GM12878 (cell line): ENCODE measurements around the gene GNAL. TPM values are rescaled to one million over a fixed set of nuclear protein-coding genes. Genes with fewer than 3 reads are reported as not detected.

Source experiments
- ATF7 ChIP-seq: fragments of 450-650 bp; IDR thresholded peaks from 2 replicates; pipeline ENCODE4 v1.6.1; 2016; ENCODE audit warnings: low read depth, mild to moderate bottlenecking
- BCL11A ChIP-seq: IDR thresholded peaks from 2 replicates; pipeline ENCODE4 v1.6.1; 2011; ENCODE audit warnings: low read depth, low read length
- NFYB ChIP-seq: IDR thresholded peaks from 2 replicates; pipeline ENCODE4 v1.6.1; 2011; ENCODE audit warnings: low read depth, mild to moderate bottlenecking, low read length, improper control_type of control experiment, moderate library complexity; ENCODE audit not compliant: insufficient read depth
- SPI1 ChIP-seq: IDR thresholded peaks from 2 replicates; pipeline ENCODE4 v1.6.1; 2011; ENCODE audit warnings: low read depth, mild to moderate bottlenecking, low read length, moderate library complexity, borderline replicate concordance; ENCODE audit not compliant: insufficient read depth
- STAT3 ChIP-seq: IDR thresholded peaks from 2 replicates; pipeline ENCODE4 v1.6.1; 2011; ENCODE audit warnings: low read depth, low read length, improper control_type of control experiment
- TCF3 ChIP-seq: IDR thresholded peaks from 2 replicates; pipeline ENCODE4 v1.6.1; 2012; ENCODE audit warnings: low read depth, mild to moderate bottlenecking, low read length, borderline replicate concordance; ENCODE audit not compliant: insufficient read depth
- polyA plus RNA-seq, 11 experiments: library from polyadenylated mRNA; depleted of rRNA in 4 of 11; unstranded in 6 of 11; stranded (reverse) in 5 of 11; fragments of >200 nt; fragmentation: Nextera tagmentation in 4 of 11; fragmentation: Illumina TruSeq in 1 of 11; extraction: Ambion mirVana in 4 of 11; extraction: Trizol in 1 of 11; gene quantifications; 1 replicate in 1 of 11; 2 replicates in 10 of 11; pipeline versions ENCODE4 v1.2.1 to v1.2.3, GENCODE V29; 2011 to 2016; ENCODE audit warnings: inconsistent platforms in 2 of 11, missing spikeins in 2 of 11, low read depth in 1 of 11
- total RNA-seq, 4 experiments: library from RNA; depleted of rRNA in 3 of 4; stranded (reverse); fragments of >200 nt in 3 of 4; fragmentation: Illumina TruSeq in 1 of 4; extraction: Trizol in 1 of 4; gene quantifications; 2 replicates each; pipeline versions ENCODE4 v1.2.1 to v1.2.3, GENCODE V29; 2013 to 2021
- TF ChIP-seq, protein P1 (sequence below): fragments of 450-650 bp; IDR thresholded peaks from 2 replicates; pipeline ENCODE4 v1.6.1; 2017; ENCODE audit warnings: antibody characterized with exemption, mild to moderate bottlenecking, moderate library complexity
- TF ChIP-seq, protein P2 (sequence below): fragments of 450-650 bp; IDR thresholded peaks from 2 replicates; pipeline ENCODE4 v1.6.1; 2017; ENCODE audit warnings: mild to moderate bottlenecking, moderate library complexity
- TF ChIP-seq, protein P3 (sequence below): IDR thresholded peaks from 2 replicates; pipeline ENCODE4 v1.6.1; 2012; ENCODE audit warnings: low read depth, low read length, improper control_type of control experiment

Gene GNAL
- total and polyA plus RNA-seq, 10 of the 15 experiments (the other 5 are each of a cell fraction or from before 2014, with no cell fraction given): 0.02 to 0.39 (median 0.05) TPM; not detected in 5

DNA sequence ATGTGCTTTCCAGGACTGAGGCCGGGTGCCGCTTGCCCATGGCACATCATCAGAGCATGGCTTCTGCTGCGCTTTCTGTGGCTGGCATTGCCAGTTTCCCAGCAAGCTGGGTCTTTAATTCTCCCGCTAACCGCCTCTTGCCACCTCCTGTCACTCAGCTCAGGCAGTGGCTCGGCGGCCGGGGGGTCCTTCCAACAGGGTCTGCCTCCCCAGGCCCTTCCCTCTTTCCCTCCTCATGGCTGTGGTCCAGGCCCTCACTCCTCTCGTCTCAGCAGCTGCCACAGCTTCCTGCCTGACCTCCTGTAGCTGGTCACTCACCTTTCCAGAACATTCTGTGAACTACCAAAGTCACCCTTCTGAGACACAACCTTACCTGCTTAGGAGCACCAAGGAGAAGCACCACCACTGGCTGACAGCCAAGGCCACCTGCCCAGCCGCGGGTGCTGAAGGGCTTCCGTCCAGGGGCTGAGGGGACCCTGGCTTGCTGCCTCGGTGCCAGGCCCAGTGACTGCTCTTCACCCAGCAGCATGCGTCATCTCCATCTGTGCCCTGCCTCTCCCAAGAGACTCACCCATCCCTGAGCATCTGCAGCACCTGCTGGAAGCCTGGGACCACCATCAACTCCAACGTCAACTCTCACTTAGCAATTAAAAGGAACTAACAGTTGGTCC is 184.7 kb downstream of the GNAL start (continued):
- TF ChIP-seq, protein P1, sequence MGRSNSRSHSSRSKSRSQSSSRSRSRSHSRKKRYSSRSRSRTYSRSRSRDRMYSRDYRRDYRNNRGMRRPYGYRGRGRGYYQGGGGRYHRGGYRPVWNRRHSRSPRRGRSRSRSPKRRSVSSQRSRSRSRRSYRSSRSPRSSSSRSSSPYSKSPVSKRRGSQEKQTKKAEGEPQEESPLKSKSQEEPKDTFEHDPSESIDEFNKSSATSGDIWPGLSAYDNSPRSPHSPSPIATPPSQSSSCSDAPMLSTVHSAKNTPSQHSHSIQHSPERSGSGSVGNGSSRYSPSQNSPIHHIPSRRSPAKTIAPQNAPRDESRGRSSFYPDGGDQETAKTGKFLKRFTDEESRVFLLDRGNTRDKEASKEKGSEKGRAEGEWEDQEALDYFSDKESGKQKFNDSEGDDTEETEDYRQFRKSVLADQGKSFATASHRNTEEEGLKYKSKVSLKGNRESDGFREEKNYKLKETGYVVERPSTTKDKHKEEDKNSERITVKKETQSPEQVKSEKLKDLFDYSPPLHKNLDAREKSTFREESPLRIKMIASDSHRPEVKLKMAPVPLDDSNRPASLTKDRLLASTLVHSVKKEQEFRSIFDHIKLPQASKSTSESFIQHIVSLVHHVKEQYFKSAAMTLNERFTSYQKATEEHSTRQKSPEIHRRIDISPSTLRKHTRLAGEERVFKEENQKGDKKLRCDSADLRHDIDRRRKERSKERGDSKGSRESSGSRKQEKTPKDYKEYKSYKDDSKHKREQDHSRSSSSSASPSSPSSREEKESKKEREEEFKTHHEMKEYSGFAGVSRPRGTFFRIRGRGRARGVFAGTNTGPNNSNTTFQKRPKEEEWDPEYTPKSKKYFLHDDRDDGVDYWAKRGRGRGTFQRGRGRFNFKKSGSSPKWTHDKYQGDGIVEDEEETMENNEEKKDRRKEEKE: no peak
- TF ChIP-seq ATF7: no peak
- TF ChIP-seq NFYB: no peak
- TF ChIP-seq, protein P2, sequence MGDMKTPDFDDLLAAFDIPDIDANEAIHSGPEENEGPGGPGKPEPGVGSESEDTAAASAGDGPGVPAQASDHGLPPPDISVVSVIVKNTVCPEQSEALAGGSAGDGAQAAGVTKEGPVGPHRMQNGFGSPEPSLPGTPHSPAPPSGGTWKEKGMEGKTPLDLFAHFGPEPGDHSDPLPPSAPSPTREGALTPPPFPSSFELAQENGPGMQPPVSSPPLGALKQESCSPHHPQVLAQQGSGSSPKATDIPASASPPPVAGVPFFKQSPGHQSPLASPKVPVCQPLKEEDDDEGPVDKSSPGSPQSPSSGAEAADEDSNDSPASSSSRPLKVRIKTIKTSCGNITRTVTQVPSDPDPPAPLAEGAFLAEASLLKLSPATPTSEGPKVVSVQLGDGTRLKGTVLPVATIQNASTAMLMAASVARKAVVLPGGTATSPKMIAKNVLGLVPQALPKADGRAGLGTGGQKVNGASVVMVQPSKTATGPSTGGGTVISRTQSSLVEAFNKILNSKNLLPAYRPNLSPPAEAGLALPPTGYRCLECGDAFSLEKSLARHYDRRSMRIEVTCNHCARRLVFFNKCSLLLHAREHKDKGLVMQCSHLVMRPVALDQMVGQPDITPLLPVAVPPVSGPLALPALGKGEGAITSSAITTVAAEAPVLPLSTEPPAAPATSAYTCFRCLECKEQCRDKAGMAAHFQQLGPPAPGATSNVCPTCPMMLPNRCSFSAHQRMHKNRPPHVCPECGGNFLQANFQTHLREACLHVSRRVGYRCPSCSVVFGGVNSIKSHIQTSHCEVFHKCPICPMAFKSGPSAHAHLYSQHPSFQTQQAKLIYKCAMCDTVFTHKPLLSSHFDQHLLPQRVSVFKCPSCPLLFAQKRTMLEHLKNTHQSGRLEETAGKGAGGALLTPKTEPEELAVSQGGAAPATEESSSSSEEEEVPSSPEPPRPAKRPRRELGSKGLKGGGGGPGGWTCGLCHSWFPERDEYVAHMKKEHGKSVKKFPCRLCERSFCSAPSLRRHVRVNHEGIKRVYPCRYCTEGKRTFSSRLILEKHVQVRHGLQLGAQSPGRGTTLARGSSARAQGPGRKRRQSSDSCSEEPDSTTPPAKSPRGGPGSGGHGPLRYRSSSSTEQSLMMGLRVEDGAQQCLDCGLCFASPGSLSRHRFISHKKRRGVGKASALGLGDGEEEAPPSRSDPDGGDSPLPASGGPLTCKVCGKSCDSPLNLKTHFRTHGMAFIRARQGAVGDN: no peak
- no peak for TF ChIP-seq BCL11A
- no peak for TF ChIP-seq TCF3
- TF ChIP-seq, protein P3, sequence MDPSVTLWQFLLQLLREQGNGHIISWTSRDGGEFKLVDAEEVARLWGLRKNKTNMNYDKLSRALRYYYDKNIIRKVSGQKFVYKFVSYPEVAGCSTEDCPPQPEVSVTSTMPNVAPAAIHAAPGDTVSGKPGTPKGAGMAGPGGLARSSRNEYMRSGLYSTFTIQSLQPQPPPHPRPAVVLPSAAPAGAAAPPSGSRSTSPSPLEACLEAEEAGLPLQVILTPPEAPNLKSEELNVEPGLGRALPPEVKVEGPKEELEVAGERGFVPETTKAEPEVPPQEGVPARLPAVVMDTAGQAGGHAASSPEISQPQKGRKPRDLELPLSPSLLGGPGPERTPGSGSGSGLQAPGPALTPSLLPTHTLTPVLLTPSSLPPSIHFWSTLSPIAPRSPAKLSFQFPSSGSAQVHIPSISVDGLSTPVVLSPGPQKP: no peak
- TF ChIP-seq SPI1: no peak
- TF ChIP-seq STAT3: no peak
